ENCODE results near the gene GRHL3. TPM values are rescaled to one million over a fixed set of nuclear protein-coding genes. Genes with fewer than 3 reads are reported as not detected.

Gene GRHL3
- total RNA-seq, 4 donors from 2014 or later = not detected

DNA sequence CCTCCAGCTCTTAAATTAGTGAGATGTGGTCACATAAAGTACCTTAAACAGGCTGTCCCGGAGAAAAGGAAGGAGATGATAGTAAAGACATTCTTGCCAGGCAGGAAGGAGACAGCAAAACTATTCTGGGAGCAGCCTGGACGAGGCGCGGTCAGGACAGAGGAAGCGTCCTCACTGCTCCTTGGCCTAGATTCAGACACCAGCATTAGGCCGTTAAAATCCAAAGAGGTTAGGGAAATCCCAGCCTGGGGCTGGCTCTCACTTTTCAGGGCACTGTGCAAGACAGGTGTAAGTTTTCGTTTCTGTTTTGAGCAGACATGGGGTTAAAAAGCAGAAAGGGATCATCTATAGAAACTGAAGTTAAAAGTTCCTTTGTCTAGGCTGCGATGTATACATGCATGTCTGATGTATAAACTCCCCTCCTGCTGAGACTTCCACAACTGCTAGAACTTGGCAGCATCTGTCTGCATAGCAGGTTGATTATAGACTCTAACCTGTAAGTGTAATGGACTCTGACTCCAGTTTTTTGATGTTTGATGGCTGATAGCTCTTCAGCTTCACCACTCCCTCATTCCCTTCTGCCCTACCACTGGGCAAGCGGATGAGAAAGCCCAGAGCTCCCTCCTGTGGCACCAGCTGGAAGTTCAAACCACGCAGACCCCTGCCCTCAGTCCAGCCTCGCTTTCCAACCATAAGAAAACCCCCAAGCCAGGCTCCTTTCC lies 72.9 kb downstream of the GRHL3 start:
- peak; percentile 80 for DNase-seq
- Histone ChIP-seq H3K4me1 (peaks cover 7 to 41% (median 10%) of the 10 kb centered on the region in 4 donors), H3K27me3 (no peaks in the 10 kb centered on the region), H3K27ac (peak overlapping the region; percentile 82 to 87 (median 84)), H3K36me3 (no peaks in the 10 kb centered on the region), H3K4me3 (peak overlapping the region in 1 of 4 donors; percentile 23), H3K9me3 (no peaks in the 10 kb centered on the region)
- intact Hi-C loops (cut with DNase I; ENCODE audit: low total_unique reads) (loop anchor here (2.0 kb wide), 1 partner anchor 191 kb away; no protein-coding TSS in a partner anchor), in situ Hi-C loops (cut with MboI; ENCODE audit: low pct_ligation_motif_present in 1 of 4, low pct_unique_long_range_greater_than_20kb in 1 of 4, low sequenced_read_pairs in 3 of 4) (loop anchor here (5.0 to 25.0 kb wide), 4 partner anchors 190 to 330 kb away; no protein-coding TSS in a partner anchor)
- WGBS, 2 donors (ENCODE audit: low coverage in 1 of 2) = 18 to 46% methylated on average over 2 to 11 of the region's 11 CpGs
- no peak for TF ChIP-seq POLR2A (IDR thresholded peaks at IDR 0.05)
- TF ChIP-seq POLR2AphosphoS5 (IDR thresholded peaks at IDR 0.05) = peak in 1 of 3 donors; percentile 13
- TF ChIP-seq, protein P1, sequence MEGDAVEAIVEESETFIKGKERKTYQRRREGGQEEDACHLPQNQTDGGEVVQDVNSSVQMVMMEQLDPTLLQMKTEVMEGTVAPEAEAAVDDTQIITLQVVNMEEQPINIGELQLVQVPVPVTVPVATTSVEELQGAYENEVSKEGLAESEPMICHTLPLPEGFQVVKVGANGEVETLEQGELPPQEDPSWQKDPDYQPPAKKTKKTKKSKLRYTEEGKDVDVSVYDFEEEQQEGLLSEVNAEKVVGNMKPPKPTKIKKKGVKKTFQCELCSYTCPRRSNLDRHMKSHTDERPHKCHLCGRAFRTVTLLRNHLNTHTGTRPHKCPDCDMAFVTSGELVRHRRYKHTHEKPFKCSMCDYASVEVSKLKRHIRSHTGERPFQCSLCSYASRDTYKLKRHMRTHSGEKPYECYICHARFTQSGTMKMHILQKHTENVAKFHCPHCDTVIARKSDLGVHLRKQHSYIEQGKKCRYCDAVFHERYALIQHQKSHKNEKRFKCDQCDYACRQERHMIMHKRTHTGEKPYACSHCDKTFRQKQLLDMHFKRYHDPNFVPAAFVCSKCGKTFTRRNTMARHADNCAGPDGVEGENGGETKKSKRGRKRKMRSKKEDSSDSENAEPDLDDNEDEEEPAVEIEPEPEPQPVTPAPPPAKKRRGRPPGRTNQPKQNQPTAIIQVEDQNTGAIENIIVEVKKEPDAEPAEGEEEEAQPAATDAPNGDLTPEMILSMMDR (IDR thresholded peaks at IDR 0.05) = peak; percentile 72 to 91 (median 77)

DNA sequence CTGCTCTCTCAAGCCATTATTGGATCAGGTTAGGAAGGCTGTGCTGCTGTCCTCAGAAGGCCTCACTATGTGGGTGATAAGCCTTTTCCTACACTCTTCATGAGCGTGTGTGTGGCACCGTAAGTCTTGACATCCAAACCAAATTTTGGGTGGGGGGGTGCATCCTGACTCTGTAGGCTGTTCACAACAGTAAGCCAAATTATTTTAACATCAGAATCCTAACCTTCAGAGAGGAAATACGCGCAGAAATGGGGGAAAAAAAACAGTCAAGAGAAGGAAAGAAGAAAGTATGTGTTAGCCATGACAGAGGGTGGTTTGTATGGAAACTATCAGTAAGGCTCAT lies 73.4 kb downstream of the GRHL3 start:
- Histone ChIP-seq H3K27me3 (no peaks in the 10 kb centered on the region), H3K27ac (peak overlapping the region; percentile 82 to 87 (median 84)), H3K36me3 (no peaks in the 10 kb centered on the region), H3K4me1 (peaks cover 7 to 41% (median 10%) of the 10 kb centered on the region in 4 donors), H3K9me3 (no peaks in the 10 kb centered on the region), H3K4me3 (no peak overlapping the region)
- no peak for DNase-seq
- WGBS, 2 donors (ENCODE audit: low coverage in 1 of 2) = 77 to 86% methylated on average over 3 to 4 of the region's 4 CpGs
- TF ChIP-seq POLR2A (IDR thresholded peaks at IDR 0.05) = no peak
- TF ChIP-seq, protein P1 (IDR thresholded peaks at IDR 0.05) = peak in 1 of 5 experiments; percentile 7
- in situ Hi-C loops (cut with MboI; ENCODE audit: low pct_ligation_motif_present in 1 of 4, low pct_unique_long_range_greater_than_20kb in 1 of 4, low sequenced_read_pairs in 3 of 4) = loop anchor here (5.0 to 25.0 kb wide), 4 partner anchors 190 to 330 kb away; no protein-coding TSS in a partner anchor
- intact Hi-C loops (cut with DNase I; ENCODE audit: low total_unique reads) = loop anchor here (2.0 kb wide), 1 partner anchor 192 kb away; no protein-coding TSS in a partner anchor

DNA sequence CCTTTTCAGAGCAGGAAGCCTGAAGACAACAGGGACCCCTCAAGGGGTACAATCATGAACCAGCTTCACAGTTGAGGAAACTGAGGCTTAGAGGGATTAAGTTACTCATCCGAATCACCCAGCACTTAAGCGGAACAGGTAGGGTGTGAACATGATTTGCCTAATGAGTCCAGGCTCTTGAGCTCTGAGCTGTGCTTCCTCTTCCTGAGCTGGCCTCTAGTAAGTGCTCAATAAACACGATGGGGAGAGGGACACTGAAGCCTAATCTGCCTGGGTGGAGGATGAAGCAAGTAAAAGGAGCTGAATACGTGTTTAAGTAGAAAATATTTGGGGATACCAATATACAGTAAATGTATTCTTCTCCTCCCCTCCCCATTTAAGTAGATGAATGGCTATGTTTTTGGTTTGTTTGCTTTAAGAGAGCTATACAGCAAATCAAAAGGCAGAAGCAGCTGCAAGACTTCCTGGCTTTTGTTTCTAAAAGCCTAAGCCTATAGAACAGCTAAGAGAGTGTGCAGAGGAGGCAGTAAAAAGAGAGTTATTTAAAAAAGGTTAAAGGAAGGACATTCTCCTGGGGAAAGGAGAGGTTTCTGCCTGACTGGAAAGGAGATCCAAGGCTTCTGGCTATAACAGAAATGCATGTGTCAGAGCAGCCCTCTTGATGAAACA lies 74.0 kb downstream of the GRHL3 start:
- no peak overlapping the region for H3K4me3 ChIP-seq
- TF ChIP-seq POLR2AphosphoS5 (IDR thresholded peaks at IDR 0.05) (no peak), EP300 (IDR thresholded peaks at IDR 0.05; ENCODE audit: low read depth) (no peak)
- in situ Hi-C loops (cut with MboI; ENCODE audit: low pct_ligation_motif_present in 1 of 4, low pct_unique_long_range_greater_than_20kb in 1 of 4, low sequenced_read_pairs in 3 of 4) = loop anchor here (5.0 to 25.0 kb wide), 4 partner anchors 191 to 331 kb away; no protein-coding TSS in a partner anchor
- 66 to 87% methylated on average over 4 of the region's 4 CpGs for WGBS, 2 donors (ENCODE audit: low coverage in 1 of 2)
- H3K27me3 ChIP-seq = no peaks in the 10 kb centered on the region
- peaks cover 7 to 41% (median 10%) of the 10 kb centered on the region in 4 donors for H3K4me1 ChIP-seq
- H3K27ac ChIP-seq = peak overlapping the region; percentile 82 to 87 (median 84)
- no peaks in the 10 kb centered on the region for H3K9me3 ChIP-seq
- DNase-seq = no peak
- intact Hi-C loops (cut with DNase I; ENCODE audit: low total_unique reads) = loop anchor here (2.0 kb wide), 1 partner anchor 192 kb away; no protein-coding TSS in a partner anchor
- H3K36me3 ChIP-seq = no peaks in the 10 kb centered on the region

DNA sequence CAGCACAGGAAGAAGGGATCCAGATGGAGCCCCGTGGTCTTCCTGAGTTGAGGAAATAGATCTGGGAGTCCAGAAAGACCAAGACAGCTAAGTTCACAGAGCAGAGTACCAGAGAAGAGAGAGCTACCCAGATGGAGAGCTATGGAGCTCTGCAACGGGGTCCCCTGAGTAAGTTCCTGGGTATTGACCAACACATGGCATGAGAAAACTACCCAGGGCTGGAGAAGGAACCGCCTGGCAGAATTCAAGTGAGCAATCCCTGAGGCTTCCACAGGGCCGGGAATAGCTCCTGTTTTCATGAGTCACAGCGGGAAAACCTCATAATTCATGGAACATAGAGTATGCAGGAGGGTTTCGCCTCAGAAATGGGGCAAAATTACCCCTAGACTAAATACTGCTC lies 74.7 kb downstream of the GRHL3 start:
- no peak overlapping the region for H3K4me3 ChIP-seq
- peaks cover 7 to 41% (median 10%) of the 10 kb centered on the region in 4 donors for H3K4me1 ChIP-seq
- H3K9me3 ChIP-seq = no peaks in the 10 kb centered on the region
- H3K27ac ChIP-seq = peak overlapping the region in 3 of 4 donors; percentile 7 to 84 (median 82)
- no peak for DNase-seq
- 77 to 82% methylated on average over 4 to 6 of the region's 6 CpGs for WGBS, 2 donors (ENCODE audit: low coverage in 1 of 2)
- in situ Hi-C loops (cut with MboI; ENCODE audit: low pct_ligation_motif_present in 1 of 4, low pct_unique_long_range_greater_than_20kb in 1 of 4, low sequenced_read_pairs in 3 of 4) = loop anchor here (5.0 to 25.0 kb wide), 4 partner anchors 192 to 332 kb away; no protein-coding TSS in a partner anchor
- intact Hi-C loops (cut with DNase I; ENCODE audit: low total_unique reads) = loop anchor here (2.0 kb wide), 1 partner anchor 193 kb away; no protein-coding TSS in a partner anchor
- TF ChIP-seq POLR2AphosphoS5 (IDR thresholded peaks at IDR 0.05) = no peak
- H3K27me3 ChIP-seq = no peaks in the 10 kb centered on the region
- no peaks in the 10 kb centered on the region for H3K36me3 ChIP-seq

DNA sequence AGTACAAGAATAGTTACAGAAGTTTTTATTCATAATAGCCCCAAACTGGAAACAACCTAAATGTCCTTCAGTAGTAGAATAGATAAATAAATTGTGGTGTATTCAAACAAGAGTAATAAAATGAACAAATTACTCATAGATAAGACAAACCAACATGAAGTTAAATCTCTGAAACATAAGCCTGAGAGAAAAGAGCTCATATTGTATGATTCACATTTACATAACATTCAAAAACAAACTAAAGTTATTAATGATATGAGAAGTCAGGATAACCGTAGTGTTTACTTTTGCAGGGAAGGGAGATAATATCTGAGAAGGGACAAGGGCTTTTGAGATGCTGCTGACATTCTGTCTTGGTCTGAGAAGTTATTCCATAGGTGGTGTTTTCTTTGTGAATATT lies 80.9 kb downstream of the GRHL3 start:
- Histone ChIP-seq H3K27ac (no peak overlapping the region), H3K9me3 (no peaks in the 10 kb centered on the region), H3K4me1 (no peaks in the 10 kb centered on the region), H3K27me3 (no peaks in the 10 kb centered on the region), H3K4me3 (no peak overlapping the region), H3K36me3 (no peaks in the 10 kb centered on the region)
- in situ Hi-C loops (cut with MboI; ENCODE audit: low pct_ligation_motif_present in 1 of 4, low pct_unique_long_range_greater_than_20kb in 1 of 4, low sequenced_read_pairs in 3 of 4) (no loop called here), intact Hi-C loops (cut with DNase I; ENCODE audit: low total_unique reads) (no loop called here)
- DNase-seq = no peak
- WGBS, 2 donors (ENCODE audit: low coverage in 1 of 2) = 46 to 70% methylated on average over 1 of the region's 1 CpG
- TF ChIP-seq POLR2AphosphoS5 (IDR thresholded peaks at IDR 0.05) = no peak
- TF ChIP-seq, protein P1 (IDR thresholded peaks at IDR 0.05) = no peak
- TF ChIP-seq POLR2A (IDR thresholded peaks at IDR 0.05) = no peak
- TF ChIP-seq EP300 (IDR thresholded peaks at IDR 0.05; ENCODE audit: low read depth) = no peak

Data from transverse colon (tissue), 4 donors.